Muscle of back (tissue), 11 donors: ENCODE measurements around the gene EPB41. TPM values are rescaled to one million over a fixed set of nuclear protein-coding genes. Genes with fewer than 3 reads are reported as not detected.
"Not testable (repeated sequence)": the region's sequence is repeated elsewhere in the genome, so short reads cannot be mapped to it uniquely, and the experiment has no call there.

Experiments used
- DNase-seq, 3 donors: peaks; one replicate each; pipeline versions ENCODE4 v3.0.0 to v3.0.0-alpha.2; 2013
- polyA plus RNA-seq, 10 donors: library from polyadenylated mRNA; unstranded; fragments of 120-200 nt; gene quantifications; one replicate each; pipeline ENCODE4 v1.2.1, GENCODE V29; 2013; ENCODE audit not compliant: insufficient read length in 10 of 10

EPB41 gene
- polyA plus RNA-seq, 10 donors, result 7.1 to 25.3 (median 11.6) TPM

DNA sequence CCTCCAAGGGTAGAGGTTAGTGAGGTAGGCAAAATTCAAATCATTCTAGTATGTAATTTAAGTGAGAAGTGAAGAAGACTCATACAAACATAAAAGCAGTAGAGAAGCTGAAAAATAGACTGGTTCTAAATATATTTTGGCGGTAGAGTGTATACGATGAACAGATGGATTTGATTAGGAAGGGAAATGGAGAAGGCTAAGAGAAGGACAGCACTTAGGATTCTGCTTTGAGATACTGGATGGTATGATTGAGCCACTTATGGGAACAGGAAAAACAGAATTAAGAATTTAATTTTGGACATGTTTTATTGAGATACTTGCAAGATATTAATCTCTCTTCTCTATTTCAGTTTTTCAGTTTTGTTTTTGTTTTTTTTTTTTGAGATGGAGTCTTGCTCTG is 60.1 kb downstream of the EPB41 start:
- DNase-seq, result peak in 2 of 3 donors; percentile 13 to 34

DNA sequence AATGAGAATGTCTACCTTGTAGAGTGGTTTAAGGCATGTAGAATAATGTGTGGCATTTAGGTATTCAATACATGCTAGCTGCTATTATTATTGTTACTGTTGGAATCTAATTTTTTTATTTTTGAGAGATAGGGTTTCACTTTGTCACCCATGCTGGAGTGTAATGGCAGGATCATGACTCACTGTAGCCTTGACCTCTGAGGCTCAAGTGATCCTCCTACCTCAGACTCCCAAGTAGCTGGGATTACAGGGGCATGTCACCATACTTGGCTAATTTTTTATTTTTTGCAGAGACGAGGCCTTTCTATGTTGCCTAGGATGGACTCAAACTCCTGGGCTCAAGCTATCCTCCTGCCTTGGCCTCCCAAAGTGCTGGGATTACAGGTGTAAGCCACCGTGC is 61.9 kb downstream of the EPB41 start:
- no peak for DNase-seq

DNA sequence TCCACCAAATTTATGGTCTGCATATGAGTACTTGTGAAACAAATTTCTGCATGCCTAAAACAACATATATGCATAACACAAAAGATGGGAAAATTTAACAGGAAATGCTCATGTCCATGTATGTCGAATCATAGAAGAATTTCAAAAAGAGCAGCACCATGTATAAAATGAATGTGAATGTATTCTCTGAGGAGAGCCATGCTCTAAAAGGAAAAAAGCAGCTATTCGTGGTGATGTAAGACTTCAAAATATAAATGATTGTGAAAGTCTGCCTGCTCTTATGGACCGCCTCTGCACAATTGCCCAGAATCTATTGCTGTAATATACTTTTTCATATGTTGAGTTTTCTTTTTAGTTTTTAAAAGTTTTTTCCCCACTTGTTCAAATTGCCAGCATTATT is 66.8 kb downstream of the EPB41 start:
- DNase-seq, result no peak

DNA sequence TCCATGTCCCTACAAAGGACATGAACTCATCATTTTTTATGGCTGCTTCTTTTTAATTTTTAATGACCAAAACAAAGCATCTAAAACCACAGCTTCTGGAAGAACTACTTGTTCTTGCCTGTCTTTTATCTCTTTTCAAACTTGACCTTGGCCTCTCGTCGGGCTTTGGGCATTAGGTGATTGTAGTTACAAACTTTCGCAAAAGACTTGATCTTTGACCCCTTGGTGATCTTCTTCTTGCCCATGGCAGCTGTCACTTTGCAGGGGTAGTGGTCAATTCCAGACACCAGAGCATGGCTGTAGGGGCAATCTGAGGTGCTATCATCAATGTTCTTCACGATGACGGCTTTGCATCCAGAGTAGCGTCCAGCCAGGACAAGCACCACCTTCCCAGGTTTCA is 67.8 kb downstream of the EPB41 start:
- no peak for DNase-seq

DNA sequence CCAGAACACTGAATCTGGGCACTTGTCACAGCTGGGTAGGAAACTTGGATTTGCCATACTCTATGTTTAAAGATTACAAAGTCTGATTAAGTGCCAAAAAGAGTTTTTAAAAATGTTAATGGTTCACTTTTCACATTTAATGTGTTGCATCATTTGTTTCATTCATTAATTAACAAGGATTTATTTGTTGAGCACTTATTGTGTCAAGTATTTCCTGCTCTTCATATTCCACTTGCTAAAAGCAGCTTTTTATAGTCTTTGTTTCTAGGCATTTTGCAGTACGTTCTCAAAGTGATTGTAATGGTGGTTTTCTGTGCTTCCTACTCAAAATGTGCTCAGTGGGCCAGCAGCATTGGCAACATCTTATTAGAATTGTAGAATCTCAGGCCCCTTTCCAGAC is 68.7 kb downstream of the EPB41 start:
- no peak for DNase-seq

DNA sequence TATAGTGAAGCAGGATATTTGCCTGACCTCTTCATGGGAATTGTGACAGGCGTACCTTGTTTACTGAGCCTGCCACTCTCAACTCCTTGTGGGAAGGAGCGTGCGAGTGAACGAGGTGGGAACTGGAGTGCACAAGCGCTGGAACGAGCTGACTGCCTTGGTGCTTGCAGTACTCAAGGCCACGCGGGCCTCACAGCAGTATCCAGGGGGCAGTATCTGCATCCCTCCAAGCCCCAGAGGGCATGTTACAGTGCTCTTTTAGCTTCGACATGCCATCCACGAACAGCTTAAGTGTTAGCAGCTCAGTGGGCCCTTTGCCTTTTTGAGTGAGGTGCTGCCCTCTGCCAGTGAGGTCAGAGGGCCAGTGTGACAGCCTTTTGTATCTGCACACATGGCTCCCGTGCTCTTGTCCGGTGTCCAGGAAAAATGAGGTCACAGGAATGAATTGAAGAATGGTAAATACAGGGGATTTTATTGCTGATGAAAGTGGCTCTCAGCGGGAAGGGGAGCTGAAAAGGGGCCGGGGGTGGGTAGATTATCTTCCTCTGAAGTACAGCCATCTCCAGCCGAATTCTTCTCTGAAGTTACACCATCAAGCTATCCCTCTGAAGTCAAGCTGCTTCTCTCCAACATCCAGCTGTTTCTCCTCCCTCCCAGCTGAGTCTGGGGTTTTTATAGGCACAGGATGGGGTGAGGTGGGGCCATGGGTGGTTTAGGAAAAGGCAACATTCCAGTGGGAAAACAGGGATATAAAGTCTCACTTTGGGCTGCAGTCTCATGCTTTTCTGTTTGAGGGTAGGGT is 69.3 kb downstream of the EPB41 start:
- no peak for DNase-seq

DNA sequence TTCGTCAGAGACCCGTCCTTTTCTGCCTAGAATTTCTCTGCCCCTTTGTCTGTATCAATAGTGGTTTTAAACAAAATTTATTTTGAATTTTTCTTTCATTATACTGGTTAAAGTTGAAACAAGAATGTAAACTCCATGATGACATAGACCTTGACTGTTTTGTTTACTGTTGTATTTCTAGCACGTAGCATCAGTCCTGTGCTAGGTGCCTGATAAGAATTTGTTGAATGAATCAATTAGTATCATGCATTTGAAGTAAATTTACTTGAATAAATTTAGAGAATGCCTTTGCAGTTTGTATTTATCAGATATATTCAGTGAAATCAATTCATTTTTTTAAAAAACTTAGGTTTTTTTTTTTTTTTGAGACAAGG is 69.9 kb downstream of the EPB41 start:
- no peak for DNase-seq

DNA sequence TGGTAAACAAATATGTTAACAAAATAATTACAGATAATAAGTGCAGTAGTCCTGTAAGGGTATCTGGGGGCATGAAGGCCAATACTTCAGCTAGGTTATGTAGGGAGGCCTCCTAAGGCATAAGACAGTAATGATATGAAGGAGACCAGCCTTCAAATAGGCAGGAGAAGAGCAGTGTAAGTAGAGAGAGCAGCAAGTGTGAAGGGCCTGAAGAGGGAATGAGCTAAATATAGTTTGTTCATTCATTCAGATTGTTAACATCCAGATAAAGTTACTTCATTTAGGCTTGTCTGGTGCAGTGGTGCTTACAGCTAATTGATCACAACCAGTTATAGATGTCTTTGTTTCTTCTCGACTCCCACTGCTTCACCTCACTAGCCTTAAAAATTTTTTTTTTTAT is 71.1 kb downstream of the EPB41 start:
- DNase-seq, result no peak

DNA sequence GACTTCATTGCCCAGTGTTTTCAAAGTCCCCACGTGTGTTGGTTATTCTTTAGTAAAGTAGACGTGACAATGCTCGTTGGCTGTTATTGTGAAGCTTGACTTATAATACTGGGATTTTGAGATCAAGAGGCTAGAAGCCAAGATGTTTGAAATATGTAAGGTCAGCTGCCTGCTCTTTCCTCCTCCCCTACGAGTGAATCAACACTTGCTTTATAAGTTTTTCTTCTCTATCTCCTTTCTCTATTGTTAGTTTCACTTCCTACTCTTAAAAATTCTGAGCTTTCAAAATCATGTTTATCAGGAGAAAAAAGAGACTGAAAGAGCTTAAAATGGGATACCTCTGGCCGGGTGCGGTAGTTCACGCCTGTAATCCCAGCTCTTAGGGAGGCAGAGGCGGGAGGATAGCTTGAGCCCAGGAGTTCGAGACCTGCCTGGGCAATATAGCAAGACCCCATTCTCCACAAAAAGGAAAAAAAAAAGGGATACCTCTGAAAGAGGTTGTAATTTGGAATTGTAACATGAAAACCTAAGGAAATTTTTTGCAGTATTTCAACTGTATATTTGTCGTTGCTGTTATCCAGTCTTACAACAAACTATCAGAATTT is 72.0 kb downstream of the EPB41 start:
- DNase-seq, result no peak

DNA sequence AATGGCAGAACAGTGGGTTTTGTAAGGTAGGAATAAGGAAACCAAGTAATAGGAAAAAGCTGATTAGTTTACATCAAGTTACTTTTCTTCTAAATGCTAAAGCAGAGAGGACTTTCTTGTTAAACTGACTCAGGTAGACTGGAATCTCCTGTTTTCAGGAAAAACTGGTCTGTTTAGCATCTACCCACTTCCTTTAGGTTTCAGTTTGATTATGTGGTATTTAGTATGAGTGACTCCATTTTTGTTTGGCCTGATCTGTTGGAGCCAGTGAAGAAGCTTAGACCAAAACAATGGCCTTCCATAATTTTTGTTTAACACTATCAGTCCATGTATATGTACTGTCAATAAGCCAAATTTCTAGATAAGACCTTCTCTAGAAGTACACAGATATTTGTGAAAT is 88.4 kb downstream of the EPB41 start:
- no peak for DNase-seq

DNA sequence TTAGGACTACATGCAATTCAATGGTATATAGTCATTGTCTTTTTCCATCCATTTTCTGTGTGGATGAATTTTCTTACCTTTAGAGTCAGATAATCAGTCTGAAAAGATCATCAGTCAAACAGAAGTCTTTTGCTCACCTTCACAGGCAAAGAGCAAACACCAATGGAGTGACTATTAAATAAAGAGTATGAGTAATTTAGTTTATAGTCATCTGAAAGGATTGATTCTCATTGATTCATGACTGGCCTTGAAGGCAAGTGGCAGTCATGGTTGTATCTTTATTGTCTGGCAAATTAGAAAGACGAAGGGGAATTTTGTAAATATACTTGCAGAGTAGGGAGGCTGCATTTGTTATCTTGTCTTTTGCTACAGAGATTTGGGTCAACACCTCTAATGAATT is 89.9 kb downstream of the EPB41 start:
- DNase-seq, result no peak

DNA sequence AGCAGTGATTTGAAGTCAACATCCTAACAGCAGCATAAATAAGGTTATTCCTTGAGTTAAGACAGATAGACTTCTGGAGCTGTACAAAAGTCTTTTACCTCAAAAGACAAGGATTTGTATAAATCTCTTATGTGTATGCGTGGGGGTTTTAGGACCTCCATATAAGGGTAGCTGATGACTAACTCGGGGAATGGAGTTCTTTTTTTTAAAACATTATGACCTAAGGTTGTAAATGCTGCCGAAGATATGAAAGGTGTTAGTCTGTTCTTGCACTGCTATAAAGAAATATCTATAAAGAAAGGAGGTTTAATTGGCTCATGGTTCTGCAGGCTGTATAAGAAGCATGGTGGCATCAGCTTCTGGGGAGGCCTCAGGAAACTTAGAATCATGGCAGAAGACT is 90.4 kb downstream of the EPB41 start:
- no peak for DNase-seq

DNA sequence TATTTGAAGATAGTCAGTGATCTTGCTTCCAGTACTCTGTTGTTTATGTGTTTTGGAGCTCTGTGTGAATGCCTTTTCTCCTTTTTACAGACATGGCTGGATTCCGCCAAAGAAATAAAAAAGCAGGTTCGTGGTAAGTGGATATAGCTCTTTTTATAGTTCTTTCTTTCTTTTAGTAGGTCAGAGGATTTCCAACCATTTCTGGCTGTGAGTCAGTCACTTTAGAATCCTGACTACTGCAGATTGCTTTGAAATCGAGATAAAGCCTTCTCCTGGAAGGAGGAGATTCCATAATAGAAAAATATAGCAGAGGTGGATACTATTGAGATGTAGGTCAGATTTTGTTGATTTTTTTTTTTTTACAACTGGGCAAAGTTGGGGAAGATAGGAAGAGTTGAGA is 97.4 kb downstream of the EPB41 start:
- DNase-seq, result no peak

DNA sequence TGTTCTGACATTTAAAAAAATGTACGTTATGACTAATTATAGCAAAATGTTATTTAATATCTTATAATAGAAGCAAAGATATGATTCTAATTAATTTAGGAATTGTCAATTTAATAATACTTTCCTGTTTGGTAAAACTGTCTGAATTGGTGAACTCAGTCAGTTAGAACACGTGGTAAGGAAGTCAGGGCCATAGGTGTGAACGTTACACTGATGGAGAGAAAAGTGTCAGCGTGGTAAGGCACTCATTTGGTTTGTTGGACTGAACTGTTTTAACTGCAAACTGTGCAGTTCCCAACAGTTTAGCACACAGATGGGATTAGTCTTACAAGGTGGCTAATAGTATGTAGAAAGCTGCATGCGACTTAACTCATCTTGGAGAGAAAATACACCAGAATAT is 102.9 kb downstream of the EPB41 start:
- DNase-seq, result no peak

DNA sequence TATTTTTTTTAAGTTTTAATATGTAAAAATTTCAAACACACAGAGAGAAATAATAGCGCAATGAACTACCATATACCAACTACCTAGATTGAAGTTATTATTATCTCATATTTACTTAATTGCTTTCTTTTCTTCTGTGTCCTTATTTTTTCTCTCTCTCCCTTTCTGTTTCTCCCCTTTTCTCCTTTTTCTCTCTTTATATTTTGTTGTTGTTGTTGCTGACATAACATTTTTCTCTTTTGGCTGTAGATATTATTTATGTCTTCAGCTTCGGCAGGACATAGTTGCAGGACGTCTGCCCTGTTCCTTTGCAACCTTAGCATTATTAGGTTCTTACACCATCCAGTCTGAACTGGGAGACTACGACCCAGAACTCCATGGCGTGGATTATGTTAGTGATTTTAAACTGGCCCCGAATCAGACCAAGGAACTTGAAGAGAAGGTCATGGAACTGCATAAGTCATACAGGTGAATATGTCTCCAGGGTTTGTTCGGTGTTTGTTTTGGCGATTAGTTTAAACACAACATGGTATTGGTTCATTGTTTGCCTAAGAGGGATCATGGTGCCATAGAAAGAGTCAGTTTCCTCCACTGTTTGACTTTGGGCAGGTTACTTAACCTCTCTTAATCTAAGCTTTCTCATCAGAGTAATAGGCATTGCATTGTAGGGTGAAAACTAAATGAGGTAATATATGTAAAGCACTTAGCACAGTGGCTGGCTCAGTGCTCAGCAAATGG is 103.8 kb downstream of the EPB41 start:
- DNase-seq, result no peak

DNA sequence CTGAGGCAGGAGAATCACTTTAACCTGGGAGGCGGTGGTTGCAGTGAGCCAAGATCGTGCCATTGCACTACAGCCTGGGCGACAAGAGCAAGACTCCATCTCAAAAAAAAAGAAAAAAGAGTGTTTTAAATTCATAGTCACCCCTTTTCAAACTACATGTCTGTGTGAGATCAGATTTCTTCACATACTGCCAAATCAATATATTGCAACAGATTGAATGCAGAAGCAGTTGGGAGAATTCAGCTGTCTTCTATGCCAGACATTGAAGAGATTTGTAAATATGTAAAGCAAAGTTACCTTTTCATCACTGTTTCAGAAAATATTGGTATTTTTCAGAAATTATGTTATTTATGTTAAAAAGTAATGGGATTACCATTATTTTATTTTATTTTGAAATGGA is 108.3 kb downstream of the EPB41 start:
- DNase-seq, result no peak

DNA sequence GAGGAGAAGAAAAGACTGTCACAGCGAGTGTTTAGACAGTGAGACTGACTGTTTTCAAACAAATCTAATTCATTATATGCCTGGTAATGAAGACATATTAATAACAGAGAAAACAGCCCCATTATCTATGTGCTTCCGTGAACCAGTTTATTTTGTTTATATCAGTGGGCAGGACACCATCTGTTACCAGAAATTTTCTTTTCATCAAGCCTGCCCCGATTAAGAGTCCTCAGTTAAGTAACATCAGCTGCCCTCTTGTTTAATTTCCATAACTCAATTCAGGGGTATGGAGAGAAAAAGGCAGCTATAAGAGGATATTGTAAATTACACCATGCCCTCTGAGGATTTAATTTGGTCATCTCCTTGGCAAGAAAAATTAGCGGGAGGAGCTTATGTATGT is 115.3 kb downstream of the EPB41 start:
- no peak for DNase-seq

DNA sequence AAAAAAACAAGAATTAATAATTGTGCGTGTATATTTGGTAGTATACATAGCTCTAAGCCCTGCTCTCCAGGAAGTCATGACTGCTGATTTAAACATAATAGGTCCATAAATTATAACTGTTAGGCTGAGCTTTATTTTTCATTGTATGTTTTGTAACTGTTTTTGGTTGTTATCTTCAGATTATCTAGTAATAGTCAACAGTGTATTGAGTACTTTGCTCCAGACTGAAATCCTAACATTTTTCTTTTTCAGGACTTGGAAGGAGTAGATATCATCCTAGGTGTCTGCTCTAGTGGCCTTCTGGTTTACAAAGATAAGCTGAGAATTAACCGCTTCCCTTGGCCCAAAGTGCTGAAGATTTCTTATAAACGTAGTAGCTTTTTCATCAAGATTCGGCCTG is 118.5 kb downstream of the EPB41 start:
- no peak for DNase-seq

DNA sequence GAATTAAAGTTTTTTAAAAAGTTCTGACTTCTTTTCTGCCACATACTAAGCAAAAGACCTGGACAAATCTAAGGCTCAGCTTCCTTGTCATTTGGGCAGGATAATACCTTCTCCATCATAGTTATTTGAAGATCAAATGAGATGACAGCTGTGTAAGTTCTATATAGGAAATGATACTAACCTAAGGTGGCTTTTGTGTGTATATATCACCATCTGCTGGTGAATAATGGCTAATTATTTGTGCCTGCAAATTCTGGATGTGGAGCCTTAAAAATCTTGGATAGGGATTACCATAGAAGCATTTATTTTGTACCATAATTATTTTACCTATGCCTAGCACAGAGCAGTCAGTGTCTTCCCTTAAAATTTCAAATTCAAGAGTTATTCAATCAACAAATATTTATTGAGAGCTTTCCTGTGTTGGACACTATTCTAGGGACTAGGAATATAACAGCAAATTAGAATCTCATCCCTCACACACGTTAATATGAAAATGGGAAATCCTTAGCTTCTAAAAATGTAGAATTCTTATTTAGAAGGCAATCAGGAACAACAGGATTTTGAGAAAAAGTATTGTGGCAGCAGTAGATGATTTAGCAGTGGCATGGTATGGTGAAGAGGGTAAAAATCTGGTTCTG is 119.6 kb downstream of the EPB41 start:
- peak; percentile 35 to 62 (median 37) for DNase-seq

DNA sequence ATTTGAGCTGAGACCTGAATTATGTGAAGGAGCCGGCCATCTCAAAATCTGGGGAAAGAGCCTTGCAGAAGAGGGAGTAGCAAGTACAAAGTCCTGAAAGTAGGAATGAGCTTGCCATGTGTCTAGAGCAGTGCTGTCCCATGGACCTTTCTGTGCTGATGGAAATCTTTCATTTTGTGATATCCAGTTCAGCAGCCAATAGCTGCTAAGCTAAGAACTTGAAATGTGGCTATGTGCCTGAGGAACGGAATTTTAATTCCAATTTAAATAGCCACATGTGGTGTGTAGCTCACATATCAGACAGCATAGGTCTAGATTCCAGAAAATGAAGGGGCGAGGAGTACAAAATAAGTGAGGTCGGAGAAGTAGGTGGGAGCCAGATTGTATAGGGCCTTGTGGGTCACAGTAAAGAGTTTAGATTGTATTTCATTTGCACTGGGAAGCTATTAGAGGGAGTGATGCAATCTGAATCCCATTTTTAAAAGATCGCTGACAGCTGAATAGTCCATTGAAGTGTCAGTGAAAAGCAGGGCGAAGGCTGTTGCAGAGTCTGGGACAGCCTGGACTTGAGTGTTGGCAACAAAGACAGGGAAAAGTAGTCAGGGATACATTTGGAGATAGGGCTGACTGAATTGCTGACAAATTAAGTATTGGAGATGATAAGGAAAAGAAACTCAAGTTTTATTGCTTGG is 129.1 kb downstream of the EPB41 start:
- DNase-seq, result peak in 2 of 3 donors; percentile 27 to 46

DNA sequence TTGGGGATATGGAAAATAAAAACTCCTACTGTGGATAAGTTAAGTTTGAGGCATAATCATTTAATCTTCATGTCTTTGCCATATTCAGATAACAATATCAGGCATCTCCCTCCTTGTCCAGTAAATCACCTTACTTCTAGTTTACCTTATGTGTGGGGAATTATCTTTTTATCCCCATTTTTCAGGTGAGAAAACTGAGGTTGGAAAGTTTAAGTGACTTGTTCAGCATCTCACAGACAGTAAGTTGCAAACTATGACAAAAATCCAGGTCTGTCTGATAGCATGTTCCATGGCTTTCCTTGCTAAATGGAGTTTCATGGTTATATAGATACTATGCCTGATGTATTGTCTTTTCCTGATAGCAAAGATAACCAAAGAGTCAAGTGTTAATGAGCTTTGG is 129.6 kb downstream of the EPB41 start:
- no peak for DNase-seq

DNA sequence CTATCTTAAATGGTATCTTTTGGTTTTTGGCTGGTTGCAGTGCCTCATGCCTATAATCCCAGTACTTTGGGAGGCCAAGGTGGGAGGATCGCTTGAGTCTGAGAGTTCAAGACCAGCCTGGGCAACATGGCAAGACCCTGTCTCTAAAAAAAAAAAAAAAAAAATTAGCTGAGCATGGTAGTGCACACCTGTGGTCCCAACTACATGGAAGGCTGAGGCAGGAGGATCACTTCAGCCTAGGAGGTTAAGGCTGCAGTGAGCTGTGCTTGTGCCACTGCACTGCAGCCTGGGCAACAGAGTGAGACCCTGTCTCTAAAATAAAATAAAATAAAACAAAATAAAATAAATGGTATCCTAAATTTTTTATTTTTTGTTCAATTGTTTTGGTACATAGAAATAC is 131.3 kb downstream of the EPB41 start:
- not testable (repeated sequence) for DNase-seq
